CD4-positive, alpha-beta T cell treated with Interleukin-15 for 4 hours (primary cell): Measurements from ENCODE around the gene FAM241B.

Experiments
- DNase-seq: peaks from one replicate; pipeline ENCODE4 v3.0.0-alpha.2; 2020; ENCODE audit warnings: low spot score

Gene FAM241B

DNA sequence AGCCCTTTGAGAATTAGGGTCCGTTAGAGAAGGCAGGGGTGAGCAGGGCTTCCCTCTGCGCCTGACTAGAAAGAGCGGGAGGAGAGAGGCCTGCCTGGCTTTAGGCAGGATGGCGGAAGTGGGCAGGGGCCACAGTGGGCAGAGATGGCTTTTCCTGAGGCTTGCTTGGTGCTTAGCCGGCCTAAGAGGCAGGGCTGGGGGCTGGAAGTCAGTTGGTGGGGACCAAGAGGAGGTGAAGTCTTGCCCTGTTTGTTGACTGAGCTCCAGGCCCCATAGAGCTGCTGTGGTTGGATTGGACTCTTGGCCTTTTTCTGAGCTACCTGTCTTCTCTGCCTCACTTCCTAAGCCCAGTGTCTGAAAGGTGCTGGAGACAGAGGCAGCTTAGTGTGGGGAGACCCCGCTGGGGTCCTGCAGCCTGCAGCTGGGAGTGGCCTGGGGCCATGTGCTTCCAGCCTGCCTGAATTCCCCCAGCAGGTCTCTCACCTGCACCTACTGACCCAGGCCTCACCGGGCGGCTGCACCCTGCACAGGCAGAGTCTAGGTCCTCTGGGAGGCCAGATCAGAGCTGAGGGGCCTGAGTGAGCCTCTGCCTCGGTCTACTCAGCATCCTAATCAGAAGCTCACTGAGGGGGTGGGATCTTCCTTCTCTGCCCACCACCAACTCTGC is 4.8 kb downstream of the FAM241B start:
- no peak for DNase-seq

DNA sequence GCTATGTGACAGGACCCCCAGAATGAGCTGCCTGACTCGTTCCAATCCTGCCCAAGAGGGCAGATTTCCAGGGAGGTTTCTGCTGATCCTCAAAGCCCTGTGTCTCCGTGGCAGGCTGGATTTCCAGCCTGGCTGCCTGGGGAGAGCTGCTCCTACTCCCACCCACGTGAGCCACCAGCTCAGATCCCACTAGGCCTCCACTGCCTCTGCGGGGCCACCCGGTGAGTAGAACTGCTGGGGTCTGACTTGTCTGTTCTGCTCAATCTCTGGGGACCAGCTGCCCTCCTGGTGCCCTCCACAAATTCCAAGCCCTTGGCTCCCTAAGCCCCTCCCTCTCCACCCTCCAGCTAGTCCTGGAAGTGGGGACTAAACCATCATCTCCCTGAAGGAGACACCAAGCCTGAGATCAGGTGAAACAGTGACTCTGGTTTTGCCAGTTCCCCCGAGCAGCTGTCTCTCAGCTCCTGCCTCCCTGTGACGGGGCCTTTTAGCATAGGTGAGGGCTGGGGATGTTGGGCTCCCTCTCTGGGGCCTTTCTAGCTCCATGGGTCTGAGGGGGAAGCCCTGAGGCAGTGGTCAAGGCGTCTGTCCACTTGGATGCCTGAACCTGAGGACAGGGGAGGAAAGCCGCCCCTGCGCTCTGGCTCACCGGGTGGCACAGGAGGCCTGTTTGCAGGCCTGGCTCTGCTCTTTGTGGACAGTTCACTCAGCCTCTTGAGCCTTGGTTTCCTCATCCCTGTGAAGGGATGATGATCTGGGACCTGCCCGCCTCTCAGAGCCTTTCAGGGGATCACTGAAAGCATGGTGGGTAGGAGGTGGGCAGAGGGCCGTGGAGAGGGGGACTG is 5.6 kb downstream of the FAM241B start:
- no peak for DNase-seq

DNA sequence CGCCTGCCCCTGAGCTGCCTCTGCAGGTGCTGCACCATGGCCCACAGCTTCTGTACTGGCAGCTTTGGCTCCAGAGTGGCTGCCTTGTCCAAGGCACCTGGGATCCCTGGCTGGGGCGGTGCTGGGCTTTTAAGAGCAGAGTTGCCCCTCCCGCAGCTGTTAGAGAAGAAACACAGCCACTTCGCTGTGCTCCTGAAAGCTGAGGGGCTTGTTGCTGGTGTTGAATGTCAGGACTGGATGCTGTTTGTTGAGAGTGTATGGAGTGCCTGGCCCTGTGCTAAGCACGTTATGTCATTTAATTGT is 6.2 kb downstream of the FAM241B start:
- no peak for DNase-seq

DNA sequence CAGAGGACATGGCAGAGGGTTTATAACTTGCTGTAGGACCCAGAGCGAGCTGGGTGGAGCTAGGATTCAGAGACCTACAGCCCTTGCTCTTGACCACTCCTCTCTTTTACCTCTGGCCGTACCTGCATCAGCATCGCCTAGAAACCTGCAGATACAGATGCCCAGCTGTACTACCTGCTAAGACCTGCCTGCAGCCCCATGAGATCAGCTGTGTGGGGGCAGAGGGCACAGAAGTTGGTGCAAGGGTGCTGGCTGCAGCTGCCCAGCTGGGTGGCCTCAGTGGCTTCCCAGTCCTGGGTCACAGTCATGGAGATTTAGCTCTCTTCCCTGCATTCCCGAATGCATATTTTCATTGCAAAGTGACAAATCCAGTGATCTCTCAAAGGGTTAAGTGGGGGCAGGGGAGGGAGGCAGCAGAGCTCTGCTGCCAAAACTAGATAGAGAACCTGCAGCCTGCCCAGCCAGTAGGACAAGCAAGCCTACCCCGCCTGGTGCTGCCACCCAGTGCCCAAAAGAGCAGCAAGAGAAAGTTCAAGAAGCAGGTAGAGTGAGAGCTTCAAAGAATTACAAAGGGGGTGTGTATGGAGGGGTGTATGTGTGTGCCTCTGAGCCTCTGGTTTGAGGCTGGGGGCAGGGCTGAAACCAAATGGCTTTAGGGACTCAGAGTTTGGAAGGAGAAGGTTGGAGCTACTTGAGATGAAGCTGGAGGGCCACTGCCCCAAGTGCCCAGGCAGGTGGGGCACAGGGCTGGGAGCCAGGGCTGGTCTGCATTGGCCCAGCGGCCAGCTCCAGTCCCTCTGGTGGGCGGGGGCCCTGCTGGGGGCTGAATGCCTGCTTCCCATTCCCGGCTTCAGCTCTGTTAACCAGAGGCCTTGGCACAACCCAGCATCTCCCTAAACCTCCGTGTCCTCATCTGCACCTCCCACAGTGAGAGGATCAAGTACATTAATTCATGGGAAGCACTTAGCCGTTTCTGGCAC is 6.9 kb downstream of the FAM241B start:
- peak; percentile 18 for DNase-seq

DNA sequence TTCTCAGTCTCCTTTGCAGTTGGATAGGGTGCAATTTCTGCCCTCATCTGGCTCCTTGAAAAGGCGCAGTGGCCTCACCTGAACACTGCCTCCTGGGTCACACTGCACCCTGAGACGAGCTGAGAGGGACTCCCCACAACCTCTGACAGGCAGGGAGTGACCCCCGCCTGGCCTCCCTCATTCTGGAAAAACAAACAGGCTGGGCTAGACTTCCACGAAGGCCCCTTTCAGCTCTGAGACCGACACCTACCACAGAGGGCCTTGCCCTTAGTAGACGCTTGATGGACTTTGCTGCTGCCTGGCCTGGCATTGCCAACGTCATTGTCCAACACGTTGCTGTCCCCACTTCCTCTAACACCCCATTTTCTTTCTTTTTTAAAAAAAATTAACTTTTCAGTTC is 8.6 kb downstream of the FAM241B start:
- no peak for DNase-seq

DNA sequence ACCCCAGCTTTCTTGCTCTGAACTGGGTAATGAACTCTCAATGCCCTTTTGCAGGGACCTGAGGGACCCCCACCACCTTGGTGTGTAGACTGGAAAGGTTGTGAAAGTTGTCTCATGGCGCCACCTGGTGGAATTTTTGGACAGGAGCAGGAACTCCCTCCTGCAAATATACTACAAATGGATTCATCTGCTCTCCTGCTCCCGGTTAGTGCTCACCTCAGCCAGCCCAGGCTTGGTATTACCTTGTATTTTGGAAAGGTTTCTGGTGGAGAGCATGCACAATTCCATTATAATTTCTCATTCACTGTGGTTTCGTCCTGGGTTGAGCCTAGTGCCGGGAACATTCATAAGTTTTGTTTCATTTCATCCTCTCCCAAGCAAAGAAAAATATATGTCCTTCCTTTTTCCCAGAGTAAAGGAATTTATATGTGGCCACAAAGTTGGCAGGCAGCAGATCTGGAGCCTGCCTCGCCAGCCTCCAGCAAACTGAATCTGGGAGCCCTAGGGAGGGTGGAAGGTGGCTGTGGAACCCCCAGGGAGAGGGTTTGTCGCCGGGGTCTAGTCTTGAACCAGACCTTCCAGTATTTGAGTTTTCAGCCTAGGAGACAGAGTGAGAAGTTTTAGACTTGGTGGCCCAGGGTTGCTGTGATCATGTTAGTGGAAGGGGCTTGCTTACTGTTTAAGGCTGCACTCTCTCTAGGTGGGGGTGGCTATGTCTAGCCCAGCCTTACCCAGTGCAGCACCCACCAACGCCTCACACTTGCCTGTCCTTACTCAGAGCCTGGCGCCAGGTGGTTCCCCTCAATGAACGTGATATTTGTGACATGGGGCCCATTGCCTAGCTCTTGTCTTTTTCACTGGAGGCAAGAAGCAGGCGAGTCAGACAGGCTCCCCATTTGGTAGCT is 9.5 kb downstream of the FAM241B start:
- peak; percentile 73 for DNase-seq

DNA sequence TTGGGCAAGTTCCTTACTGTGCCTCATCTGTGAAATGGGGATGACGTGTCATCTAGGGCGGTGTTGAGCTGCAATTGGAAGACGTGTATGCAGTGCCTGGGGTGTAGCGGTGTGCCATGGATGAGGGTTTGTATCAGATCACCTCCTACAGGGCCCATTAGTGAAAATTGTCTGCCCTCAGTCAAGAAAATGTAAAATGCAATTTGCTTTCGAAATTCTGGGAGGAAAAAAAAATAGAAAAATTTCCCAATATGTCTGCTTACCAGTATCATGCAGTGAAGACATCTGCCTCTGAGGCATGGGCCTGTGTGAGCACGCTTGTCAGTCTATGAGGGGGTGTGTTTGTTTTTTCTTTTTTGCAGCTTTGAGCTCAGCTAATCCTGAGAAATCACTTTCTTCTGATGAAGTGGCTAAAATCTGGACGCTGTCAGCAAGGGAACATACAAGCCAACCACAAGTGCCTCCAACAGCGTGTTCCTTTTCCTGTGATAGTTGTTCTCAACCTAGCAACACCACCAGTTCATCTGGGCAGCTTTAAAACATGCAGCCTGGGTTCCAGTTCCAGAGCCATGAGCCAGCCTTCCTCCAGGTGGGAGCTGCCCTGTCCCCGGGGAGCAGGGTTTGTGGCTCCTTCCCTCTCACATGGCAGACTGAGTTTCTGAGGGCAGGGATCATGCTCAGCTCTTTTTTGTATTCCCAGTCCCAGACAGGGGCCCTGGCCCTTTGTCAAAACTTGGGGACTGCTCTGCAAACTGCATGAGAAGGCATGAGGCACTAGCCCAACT is 10.3 kb downstream of the FAM241B start:
- DNase-seq: no peak

DNA sequence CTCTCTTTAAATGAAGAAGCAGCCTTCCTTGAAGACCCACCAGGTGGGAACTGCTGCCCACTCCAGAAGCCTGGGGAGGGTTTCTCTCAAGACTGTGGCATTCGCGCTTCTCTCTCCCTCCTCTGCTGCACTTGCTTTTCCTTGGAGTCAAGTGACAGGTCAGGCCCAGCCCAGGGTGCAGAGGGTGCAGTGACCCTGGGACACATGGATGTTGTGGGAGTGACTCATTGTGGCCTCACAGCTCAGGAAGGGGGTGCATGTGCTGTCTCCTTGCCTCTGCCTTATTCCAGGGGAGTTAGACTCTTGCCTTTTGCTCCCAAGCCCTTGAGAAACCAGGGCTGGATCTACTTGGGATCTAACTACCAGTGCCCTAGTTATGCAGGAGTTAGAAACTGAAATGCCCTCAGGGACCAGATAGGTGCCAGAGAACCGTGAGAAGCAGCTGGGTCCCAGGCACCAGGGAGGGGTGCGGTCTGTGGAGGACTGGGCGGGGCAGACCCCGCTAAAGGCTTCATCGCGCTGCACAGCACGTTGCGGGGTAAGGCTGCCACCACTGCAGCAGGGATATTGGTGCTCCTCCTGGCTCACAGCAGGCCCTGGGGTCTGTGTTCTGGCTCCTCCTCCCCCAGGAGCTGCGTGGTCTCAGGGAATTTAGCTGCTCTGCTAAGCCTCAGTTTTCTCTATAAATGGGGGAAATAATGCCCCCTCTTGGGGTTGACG is 11.4 kb downstream of the FAM241B start:
- DNase-seq: no peak

DNA sequence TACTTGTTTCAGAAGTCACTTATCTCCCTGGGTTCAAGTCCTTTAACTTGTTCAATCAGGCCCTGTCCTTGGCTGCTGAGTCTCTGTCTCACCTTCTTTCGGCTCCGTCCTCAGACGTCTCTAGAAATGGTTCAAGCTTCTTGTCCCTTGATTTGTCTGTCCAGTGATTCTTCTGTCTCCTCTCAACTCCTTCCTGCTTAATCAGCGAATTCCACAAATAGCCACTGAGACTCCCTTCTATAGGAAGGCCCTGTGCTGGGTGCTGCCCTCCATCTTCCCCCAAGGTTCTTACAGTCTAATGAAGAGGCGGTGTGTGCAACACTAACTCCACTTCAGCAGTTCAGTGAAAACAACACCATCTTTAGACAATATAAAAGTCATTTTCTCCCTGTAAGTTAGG is 12.7 kb downstream of the FAM241B start:
- no peak for DNase-seq

DNA sequence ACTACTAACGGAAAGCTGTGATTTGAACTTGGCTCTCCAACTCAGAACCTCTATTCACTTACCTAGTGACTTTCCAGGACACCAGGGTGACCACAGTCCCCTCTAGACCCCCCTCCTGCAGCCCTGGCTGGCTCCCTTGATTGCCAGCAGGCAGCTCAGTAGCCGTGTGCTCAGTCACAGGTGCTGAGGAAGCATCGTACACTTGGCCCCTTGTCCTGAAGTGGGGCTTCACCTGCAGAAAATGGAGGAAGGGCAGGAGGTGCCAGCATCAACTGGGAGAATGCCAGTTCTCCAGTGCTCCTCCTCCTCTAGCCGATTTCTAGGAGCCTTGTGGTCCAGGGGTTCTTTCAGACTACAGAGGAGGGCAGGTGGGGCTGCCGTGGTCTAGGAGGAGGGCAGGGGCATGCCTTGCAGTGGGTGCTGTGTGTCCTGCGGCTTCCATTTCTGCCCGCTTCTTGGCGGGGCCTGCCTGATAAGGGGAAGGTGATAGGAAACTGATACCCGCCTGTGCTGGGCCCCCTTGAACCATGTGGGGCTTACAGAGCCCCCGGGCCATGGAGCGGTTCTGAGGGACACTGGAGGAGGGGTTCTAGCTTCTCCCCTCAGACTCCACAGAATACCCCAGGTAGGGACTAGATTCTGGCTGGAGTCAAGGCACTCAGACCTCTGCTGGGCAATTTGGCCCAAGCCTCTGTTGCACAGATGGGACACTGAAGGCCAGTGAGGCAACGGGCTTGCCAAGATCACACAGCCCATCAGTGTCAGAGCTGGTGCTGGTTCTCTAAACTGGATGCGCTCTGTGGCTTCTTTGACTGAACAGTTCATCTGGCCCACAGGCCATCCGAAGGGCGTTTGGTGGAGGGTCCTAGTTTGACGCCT is 14.0 kb downstream of the FAM241B start:
- no peak for DNase-seq

DNA sequence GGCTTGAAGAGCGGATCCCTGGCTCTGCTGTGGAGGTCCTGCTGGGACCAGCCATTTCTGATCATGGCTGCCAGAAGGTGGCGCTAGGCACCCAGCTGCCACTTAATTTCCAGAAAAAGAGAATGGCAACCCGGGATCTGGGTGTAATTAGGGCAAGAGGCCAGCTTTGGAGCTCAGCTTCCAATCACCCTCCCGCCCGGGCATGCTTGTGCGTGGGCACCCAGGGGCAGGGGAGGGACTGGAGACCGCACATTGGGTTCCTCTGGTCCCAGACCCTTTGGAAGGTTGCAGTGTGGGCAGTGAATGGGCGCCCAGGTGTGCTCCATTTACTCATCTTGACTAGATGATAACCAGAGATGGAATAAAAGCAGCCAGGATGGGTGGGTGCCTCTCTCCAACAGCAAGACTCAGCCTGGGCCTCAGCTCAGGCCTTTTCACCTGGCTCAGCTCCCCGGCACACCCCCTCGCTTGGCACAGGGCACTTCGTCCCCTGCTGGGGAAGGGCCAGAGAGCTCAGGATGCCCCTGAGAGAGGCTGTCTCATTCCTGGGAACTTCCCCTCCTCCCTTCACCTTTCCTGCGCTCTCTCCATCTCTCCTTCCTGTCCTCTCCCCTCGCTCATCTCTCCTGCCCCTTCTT is 14.7 kb downstream of the FAM241B start:
- peak; percentile 24 for DNase-seq

DNA sequence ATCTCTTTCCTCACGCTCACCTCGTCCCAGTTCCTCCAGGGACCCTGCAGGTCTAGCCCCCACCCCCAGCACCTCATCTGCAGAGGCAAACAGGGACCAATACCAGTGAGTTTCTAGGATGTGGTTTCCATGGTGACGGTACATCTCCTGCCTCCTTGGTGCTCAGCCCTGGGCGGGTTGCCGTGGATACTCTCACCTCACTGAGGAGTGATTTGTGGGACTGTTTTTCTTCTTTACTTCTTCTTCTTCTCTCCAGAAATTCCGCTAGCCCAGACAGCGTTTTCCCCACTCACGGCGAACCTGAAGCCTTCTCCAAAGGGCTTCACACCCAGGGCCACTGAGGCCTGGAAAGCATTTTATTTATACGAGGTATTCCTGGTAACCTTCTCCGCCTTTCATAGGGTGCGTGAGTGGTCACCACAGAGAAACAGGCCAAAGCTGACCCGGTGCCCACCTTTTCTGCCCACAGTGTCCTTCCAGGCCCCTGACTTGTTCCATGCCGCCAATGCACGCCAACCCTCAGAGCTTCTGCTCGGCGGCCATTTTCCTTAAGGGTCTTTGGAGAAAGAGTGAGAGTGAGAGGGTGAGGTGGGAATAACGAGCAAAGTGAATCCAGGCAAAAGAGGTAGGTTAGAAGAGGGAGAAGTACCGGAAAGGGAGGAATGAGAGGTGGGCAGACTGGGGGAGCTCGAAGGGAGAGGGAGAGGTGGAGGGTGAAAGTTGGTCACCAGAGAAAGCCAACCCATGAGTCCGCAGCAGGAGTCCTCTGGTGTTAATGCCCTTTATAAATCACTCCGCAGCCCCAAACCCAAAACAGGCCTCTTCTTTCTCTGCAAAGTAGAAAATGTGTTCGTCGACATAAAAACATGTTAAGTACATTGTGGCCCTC is 15.5 kb downstream of the FAM241B start:
- DNase-seq: no peak

DNA sequence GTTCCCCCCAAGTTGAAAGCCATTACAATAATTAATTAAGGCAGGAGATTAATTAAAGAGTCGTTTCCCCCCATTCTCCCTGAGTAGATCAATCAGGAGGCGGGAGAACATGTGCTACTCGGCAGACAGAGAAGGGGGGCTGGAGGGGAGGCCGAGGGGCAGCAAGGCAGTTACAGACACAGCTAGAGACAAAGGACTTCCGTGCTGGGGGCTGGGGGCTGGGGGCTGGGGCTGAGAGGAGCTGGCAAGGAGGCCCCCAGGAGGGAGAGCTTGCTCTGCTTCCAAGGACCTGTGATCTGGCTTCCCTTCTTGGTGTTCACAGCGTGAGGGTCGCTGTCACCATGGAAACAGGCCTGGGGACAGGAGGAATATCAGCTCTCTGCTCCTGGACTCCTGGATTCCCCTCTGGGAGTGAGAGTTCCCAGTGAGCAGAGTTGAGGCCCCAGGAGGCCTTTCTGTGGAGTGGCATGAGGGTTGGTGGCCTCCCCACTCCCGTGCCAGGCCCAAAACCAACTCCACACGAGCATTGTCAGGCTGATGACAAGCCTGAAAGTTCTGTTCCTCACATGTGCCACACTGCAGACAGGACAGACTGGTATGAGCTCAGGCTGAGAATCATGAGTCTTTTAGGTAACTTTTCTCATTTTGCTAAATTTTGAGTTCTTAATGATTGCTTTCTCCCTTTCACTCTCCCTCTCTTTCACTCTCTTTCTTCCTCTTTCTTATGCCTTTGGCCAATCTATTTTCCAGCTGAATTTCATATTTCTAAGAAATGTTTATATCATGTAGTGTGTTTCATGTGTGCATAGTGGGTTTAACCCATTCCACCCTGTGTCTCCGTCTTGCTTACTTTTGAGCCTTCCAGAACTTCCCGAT is 16.4 kb downstream of the FAM241B start:
- DNase-seq: no peak

DNA sequence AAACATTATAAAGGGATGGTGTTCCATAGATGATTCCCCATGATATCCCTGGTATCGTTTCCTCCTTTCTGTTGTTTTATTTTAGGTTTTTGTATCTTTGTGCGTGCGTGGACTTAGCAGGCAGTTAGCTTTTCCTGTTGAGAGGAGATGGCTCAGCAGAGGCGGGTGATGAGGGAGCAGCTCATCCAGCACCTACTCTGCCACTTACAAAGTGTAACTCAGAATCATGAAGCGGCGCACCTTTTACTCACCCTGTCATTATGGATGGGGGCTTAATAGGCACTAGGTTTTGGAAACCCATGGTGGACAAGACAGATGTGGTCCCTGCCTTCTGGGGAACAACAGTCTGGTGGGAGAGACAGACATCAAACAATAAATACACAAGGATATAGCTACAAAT is 17.1 kb downstream of the FAM241B start:
- DNase-seq: no peak

DNA sequence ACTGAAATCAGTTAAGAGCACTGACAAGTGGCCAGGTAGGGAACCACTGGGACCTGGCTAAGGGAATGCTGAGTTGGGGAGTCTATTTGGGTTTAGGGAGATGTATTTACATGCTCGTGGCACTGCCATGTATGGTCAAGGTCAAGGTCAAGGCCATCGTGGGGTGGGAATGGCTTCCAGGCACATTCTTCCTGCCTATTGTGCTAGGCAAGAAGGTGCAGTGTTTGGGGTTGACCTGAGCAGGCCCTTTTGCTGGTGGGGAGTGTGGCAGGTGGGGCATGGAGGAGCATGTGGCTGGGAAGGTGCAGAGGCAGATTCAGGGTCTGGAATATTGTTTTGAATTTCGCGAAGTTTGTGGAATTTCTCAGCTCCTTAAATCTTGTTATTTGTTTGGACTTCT is 17.8 kb downstream of the FAM241B start:
- no peak for DNase-seq

DNA sequence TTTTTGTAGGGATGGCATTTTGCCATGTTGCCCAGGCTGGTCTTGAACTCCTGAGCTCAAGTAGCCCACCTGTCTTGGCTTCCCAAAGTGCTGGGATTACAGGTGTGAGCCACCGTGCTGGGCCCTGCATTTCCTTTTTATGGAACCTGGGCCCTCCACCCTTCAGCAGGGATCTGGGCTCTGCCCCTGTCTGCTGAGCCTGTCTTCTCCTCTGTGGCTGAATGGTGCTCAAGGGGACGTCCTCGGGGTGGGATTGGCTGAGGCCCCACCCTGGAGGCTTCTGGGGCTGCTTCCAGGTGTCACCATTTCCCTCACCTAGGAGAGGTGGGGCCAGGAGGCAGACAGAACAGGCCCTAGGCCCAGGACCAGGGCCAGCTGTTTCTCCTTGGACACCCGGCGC is 18.4 kb downstream of the FAM241B start:
- no peak for DNase-seq
